ENCODE data around the gene CAP2. TPM values are rescaled to one million over a fixed set of nuclear protein-coding genes. Genes with fewer than 3 reads are reported as not detected.

The CAP2 gene
- total and polyA plus RNA-seq, 9 of the 15 experiments (the other 6 are each of a cell fraction or from before 2014, with no cell fraction given): not detected

DNA sequence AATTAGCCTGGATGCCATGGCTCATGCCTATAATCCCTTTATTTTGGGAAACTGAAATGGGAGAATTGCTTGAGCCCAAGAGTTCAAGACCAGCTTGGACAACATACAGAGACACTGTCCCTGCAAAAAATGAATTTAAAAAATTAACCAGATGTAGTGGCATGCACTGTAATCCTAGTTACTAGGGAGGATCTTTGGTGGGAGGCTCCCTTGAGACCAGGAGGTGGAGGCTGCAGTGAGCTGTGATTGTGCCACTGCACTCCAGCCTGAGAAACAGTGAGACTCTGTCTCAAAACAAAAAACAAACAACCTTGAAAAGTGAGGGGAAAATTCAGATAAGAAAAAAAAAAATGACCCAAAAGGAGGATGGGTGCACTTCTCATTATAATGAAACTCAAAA is 23.4 kb downstream of the CAP2 start:
- no peak overlapping the region for H3K4me3 ChIP-seq
- BruUV-seq (replicated peaks): no TSS peak
- no peak overlapping the region for H3K27ac ChIP-seq (ENCODE audit: extremely low read depth, low read depth, low read length)
- H3K9me1 ChIP-seq (ENCODE audit: control insufficient read depth, insufficient read depth, low read length): no peaks in the 10 kb centered on the region
- H3K9ac ChIP-seq (ENCODE audit: insufficient read depth in 1 of 2, low read depth in 2 of 2, low read length in 2 of 2): no peak overlapping the region
- CTCF ChIA-PET (ENCODE audit: low intra/inter-chr PET ratio): no interaction called here
- POLR2A ChIA-PET: no interaction called here
- DNase-seq (ENCODE audit: extremely low read depth in 1 of 4, low spot score in 3 of 4) (no peak), ATAC-seq (no peak), FAIRE-seq (no peak)
- in situ Hi-C loops (cut with MboI): no loop called here
- no peaks in the 10 kb centered on the region for H3K36me3 ChIP-seq (ENCODE audit: control insufficient read depth, insufficient read depth, low read length)
- no peaks in the 10 kb centered on the region for H3K79me2 ChIP-seq (ENCODE audit: control insufficient read depth, insufficient read depth, low read length)
- H3K27me3 ChIP-seq (ENCODE audit: control insufficient read depth in 2 of 2, insufficient read depth in 2 of 2, low read length in 2 of 2): peaks cover 0 to 21% of the 10 kb centered on the region in 2 experiments; a peak in 3 of 5 replicates
- no peaks in the 10 kb centered on the region for H3K4me1 ChIP-seq (replicated peaks in 1 of 2; ENCODE audit: control insufficient read depth in 2 of 2, insufficient read depth in 2 of 2, low read length in 2 of 2)
- TF ChIP-seq, protein P1, sequence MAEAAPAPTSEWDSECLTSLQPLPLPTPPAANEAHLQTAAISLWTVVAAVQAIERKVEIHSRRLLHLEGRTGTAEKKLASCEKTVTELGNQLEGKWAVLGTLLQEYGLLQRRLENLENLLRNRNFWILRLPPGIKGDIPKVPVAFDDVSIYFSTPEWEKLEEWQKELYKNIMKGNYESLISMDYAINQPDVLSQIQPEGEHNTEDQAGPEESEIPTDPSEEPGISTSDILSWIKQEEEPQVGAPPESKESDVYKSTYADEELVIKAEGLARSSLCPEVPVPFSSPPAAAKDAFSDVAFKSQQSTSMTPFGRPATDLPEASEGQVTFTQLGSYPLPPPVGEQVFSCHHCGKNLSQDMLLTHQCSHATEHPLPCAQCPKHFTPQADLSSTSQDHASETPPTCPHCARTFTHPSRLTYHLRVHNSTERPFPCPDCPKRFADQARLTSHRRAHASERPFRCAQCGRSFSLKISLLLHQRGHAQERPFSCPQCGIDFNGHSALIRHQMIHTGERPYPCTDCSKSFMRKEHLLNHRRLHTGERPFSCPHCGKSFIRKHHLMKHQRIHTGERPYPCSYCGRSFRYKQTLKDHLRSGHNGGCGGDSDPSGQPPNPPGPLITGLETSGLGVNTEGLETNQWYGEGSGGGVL (CRISPR knock-in tag; IDR thresholded peaks at IDR 0.05): no peak
- TF ChIP-seq MTA3 (IDR thresholded peaks at IDR 0.05; ENCODE audit: borderline replicate concordance) (no peak), DNMT1 (IDR thresholded peaks at IDR 0.05) (no peak), PHF21A (IDR thresholded peaks at IDR 0.05; ENCODE audit: borderline replicate concordance, low read depth) (no peak), ZNF24 (IDR thresholded peaks at IDR 0.05) (no peak), ZFP30 (CRISPR knock-in tag; IDR thresholded peaks at IDR 0.05; ENCODE audit: borderline replicate concordance) (no peak), KDM2B (CRISPR knock-in tag; IDR thresholded peaks at IDR 0.05) (no peak), ZNF263 (CRISPR knock-in tag; IDR thresholded peaks at IDR 0.05; ENCODE audit: borderline replicate concordance) (no peak), GTF2A2 (tag; IDR thresholded peaks at IDR 0.05) (no peak), MXI1 (IDR thresholded peaks at IDR 0.05; ENCODE audit: low read depth, low read length) (no peak), KLF1 (tag; IDR thresholded peaks at IDR 0.05) (no peak), ZNF133 (CRISPR knock-in tag; IDR thresholded peaks at IDR 0.05) (no peak), HMG20A (CRISPR knock-in tag; conservative IDR thresholded peaks at IDR 0.05) (no peak), PCBP2 (IDR thresholded peaks at IDR 0.05; ENCODE audit: low read depth, low read length, poor library complexity, severe bottlenecking) (no peak), FOXA3 (CRISPR knock-in tag; conservative IDR thresholded peaks at IDR 0.05 in 1 of 2, IDR thresholded peaks at IDR 0.05 in 1 of 2) (no peak), KAT7 (CRISPR knock-in tag; IDR thresholded peaks at IDR 0.05; ENCODE audit: borderline replicate concordance) (no peak), CBX1 (IDR thresholded peaks at IDR 0.05; ENCODE audit: low read depth) (no peak)
- H2AFZ ChIP-seq (ENCODE audit: low read depth, low read length): no peak overlapping the region
- H3K9me3 ChIP-seq (replicated peaks; ENCODE audit: control insufficient read depth, insufficient read depth, low read depth, low read length): no peaks in the 10 kb centered on the region
- H3K4me2 ChIP-seq (ENCODE audit: insufficient read depth, low read length): no peak overlapping the region
- no peaks in the 10 kb centered on the region for H4K20me1 ChIP-seq (replicated peaks; ENCODE audit: control insufficient read depth, insufficient read depth, low read length)
- intact Hi-C loops (cut with micrococcal nuclease): no loop called here
